HepG2 (cell line): ENCODE results near the gene DPP3. TPM values are rescaled to one million over a fixed set of nuclear protein-coding genes. Genes with fewer than 3 reads are reported as not detected.

Experiments used
- AHR ChIP-seq: IDR thresholded peaks from 2 replicates; pipeline ENCODE4 v1.6.1; 2018; ENCODE audit warnings: missing genetic modification reagents, missing compliant biosample characterization
- ARNT2 ChIP-seq: sonication (generic); formaldehyde crosslinking; IDR thresholded peaks from 2 replicates; pipeline ENCODE4 v1.8.0; 2022; ENCODE audit warnings: mild to moderate bottlenecking, low read depth, missing genetic modification reagents, moderate library complexity
- DPF2 ChIP-seq: sonication (generic); formaldehyde crosslinking; IDR thresholded peaks from 2 replicates; pipeline ENCODE4 v1.4.0; 2020; ENCODE audit warnings: mild to moderate bottlenecking, low read depth, missing genetic modification reagents, borderline replicate concordance
- GLI4 ChIP-seq: sonication (generic); formaldehyde crosslinking; IDR thresholded peaks from 2 replicates; pipeline ENCODE4 v1.5.1; 2020; ENCODE audit warnings: missing genetic modification reagents, mild to moderate bottlenecking, moderate library complexity, borderline replicate concordance
- ISL2 ChIP-seq: sonication (generic); formaldehyde crosslinking; IDR thresholded peaks from 2 replicates; pipeline ENCODE4 v1.5.0; 2020; ENCODE audit warnings: missing genetic modification reagents
- MTF2 ChIP-seq: sonication (generic); formaldehyde crosslinking; IDR thresholded peaks from 2 replicates; pipeline ENCODE4 v1.5.0; 2020; ENCODE audit warnings: missing genetic modification reagents, borderline replicate concordance
- MYPOP ChIP-seq: sonication (generic); formaldehyde crosslinking; IDR thresholded peaks from 2 replicates; pipeline ENCODE4 v1.8.1; 2023; ENCODE audit warnings: mild to moderate bottlenecking, moderate library complexity, missing genetic modification reagents
- NCOA2 ChIP-seq: sonication (generic); formaldehyde crosslinking; IDR thresholded peaks from 2 replicates; pipeline ENCODE4 v1.8.0; 2022; ENCODE audit warnings: inconsistent platforms
- SP1 ChIP-seq, 2 experiments: fragments of 450-650 bp in 1 of 2; sonication (generic) in 1 of 2; formaldehyde crosslinking in 1 of 2; IDR thresholded peaks; 2 replicates each; pipeline versions ENCODE4 v1.4.0 to v1.6.1; 2016 to 2020; ENCODE audit warnings: missing genetic modification reagents in 1 of 2
- TBP ChIP-seq: sonication (generic); formaldehyde crosslinking; IDR thresholded peaks from 2 replicates; pipeline ENCODE4 v1.5.0; 2020; ENCODE audit warnings: missing genetic modification reagents
- U2AF2 ChIP-seq: fragments of 200-400 bp; formaldehyde crosslinking; IDR thresholded peaks from 2 replicates; pipeline ENCODE4 v1.6.1; 2017; ENCODE audit warnings: low read depth, mild to moderate bottlenecking, low read length
- ZBTB14 ChIP-seq: sonication (generic); formaldehyde crosslinking; IDR thresholded peaks from 2 replicates; pipeline ENCODE4 v1.4.0; 2020; ENCODE audit warnings: missing genetic modification reagents
- ZBTB33 ChIP-seq: sonication (generic); formaldehyde crosslinking; IDR thresholded peaks from 2 replicates; pipeline ENCODE4 v1.4.0; 2020; ENCODE audit warnings: missing genetic modification reagents
- ZBTB37 ChIP-seq: sonication (generic); formaldehyde crosslinking; IDR thresholded peaks from 2 replicates; pipeline ENCODE4 v1.4.0; 2020; ENCODE audit warnings: mild to moderate bottlenecking, missing genetic modification reagents
- ZNF232 ChIP-seq: sonication (generic); formaldehyde crosslinking; IDR thresholded peaks from 2 replicates; pipeline ENCODE4 v1.4.0; 2020; ENCODE audit warnings: missing genetic modification reagents, borderline replicate concordance
- ZNF275 ChIP-seq: sonication (generic); formaldehyde crosslinking; IDR thresholded peaks from 2 replicates; pipeline ENCODE4 v1.8.0; 2022; ENCODE audit warnings: missing genetic modification reagents, mild to moderate bottlenecking, inconsistent platforms, borderline replicate concordance
- ZNF296 ChIP-seq: sonication (generic); formaldehyde crosslinking; conservative IDR thresholded peaks from 2 replicates; pipeline ENCODE4 v1.5.0; 2020; ENCODE audit warnings: mild to moderate bottlenecking, missing genetic modification reagents
- ZNF333 ChIP-seq: sonication (generic); formaldehyde crosslinking; IDR thresholded peaks from 2 replicates; pipeline ENCODE4 v1.4.0; 2020; ENCODE audit warnings: mild to moderate bottlenecking, missing genetic modification reagents, borderline replicate concordance
- ZNF549 ChIP-seq: sonication (generic); formaldehyde crosslinking; IDR thresholded peaks from 2 replicates; pipeline ENCODE4 v1.5.0; 2020; ENCODE audit warnings: missing genetic modification reagents
- ZNF616 ChIP-seq: sonication (generic); formaldehyde crosslinking; IDR thresholded peaks from 2 replicates; pipeline ENCODE4 v1.5.0; 2020; ENCODE audit warnings: low read depth, mild to moderate bottlenecking, missing genetic modification reagents
- ZNF703 ChIP-seq: sonication (generic); formaldehyde crosslinking; IDR thresholded peaks from 2 replicates; pipeline ENCODE4 v1.5.1; 2020; ENCODE audit warnings: missing genetic modification reagents, mild to moderate bottlenecking, moderate library complexity, borderline replicate concordance
- ZSCAN29 ChIP-seq: sonication (generic); formaldehyde crosslinking; conservative IDR thresholded peaks from 2 replicates; pipeline ENCODE4 v1.4.0; 2020; ENCODE audit warnings: mild to moderate bottlenecking, missing genetic modification reagents
- polyA plus RNA-seq, 8 experiments: library from polyadenylated mRNA; depleted of rRNA in 3 of 8; stranded (reverse) in 7 of 8; unstranded in 1 of 8; fragments of >200 nt; fragmentation: Illumina TruSeq in 4 of 8; extraction: Trizol in 4 of 8; gene quantifications; 2 replicates each; pipeline versions ENCODE4 v1.2.1 to v1.2.3, GENCODE V29; 2011 to 2016; ENCODE audit warnings: low read depth in 4 of 8, missing spikeins in 1 of 8, mixed read lengths in 1 of 8; ENCODE audit not compliant: insufficient read depth in 1 of 8
- total RNA-seq, 5 experiments: library from RNA; depleted of rRNA; stranded (reverse); fragments of >200 nt; fragmentation: Illumina TruSeq; extraction: Trizol; gene quantifications; 2 replicates each; pipeline ENCODE4 v1.2.3, GENCODE V29; 2016; ENCODE audit warnings: low read depth in 1 of 5

DPP3 gene
- total and polyA plus RNA-seq, 2 of the 13 experiments (the other 11 are each of a cell fraction or from before 2014, with no cell fraction given): 38.4 to 59.8 TPM

GRCh38 chr11:66479394-66480116 is 679 bp upstream of the DPP3 start (continued):
- TF ChIP-seq ZBTB33 (CRISPR knock-in tag): no peak
- no peak for TF ChIP-seq DPF2 (CRISPR knock-in tag)
- TF ChIP-seq ZSCAN29 (CRISPR knock-in tag): no peak
- TF ChIP-seq ZNF333: no peak
- no peak; the same call in none of the 2 replicates for TF ChIP-seq ZNF296 (CRISPR knock-in tag)
- no peak for TF ChIP-seq ZBTB37
- TF ChIP-seq ZNF616 (CRISPR knock-in tag): no peak
- TF ChIP-seq ZNF703 (CRISPR knock-in tag): no peak
- no peak for TF ChIP-seq ISL2 (CRISPR knock-in tag)
- TF ChIP-seq ZNF232 (CRISPR knock-in tag): no peak
- no peak for TF ChIP-seq U2AF2
- no peak for TF ChIP-seq NCOA2 (CRISPR knock-in tag)
- no peak for TF ChIP-seq ZNF275
- TF ChIP-seq ZNF549 (CRISPR knock-in tag): no peak
- no peak for TF ChIP-seq GLI4 (CRISPR knock-in tag)
- TF ChIP-seq SP1 (IDR thresholded peaks at IDR 0.05): no peak
- TF ChIP-seq SP1 (CRISPR knock-in tag; IDR thresholded peaks at IDR 0.05): no peak
- no peak for TF ChIP-seq ARNT2 (CRISPR knock-in tag)
- TF ChIP-seq MTF2 (CRISPR knock-in tag): no peak
- TF ChIP-seq ZBTB14 (CRISPR knock-in tag): no peak
- TF ChIP-seq AHR (CRISPR knock-in tag): no peak
- no peak for TF ChIP-seq TBP
- TF ChIP-seq MYPOP (CRISPR knock-in tag): no peak
